ENCODE measurements around the gene ILKAP.

The ILKAP gene

DNA sequence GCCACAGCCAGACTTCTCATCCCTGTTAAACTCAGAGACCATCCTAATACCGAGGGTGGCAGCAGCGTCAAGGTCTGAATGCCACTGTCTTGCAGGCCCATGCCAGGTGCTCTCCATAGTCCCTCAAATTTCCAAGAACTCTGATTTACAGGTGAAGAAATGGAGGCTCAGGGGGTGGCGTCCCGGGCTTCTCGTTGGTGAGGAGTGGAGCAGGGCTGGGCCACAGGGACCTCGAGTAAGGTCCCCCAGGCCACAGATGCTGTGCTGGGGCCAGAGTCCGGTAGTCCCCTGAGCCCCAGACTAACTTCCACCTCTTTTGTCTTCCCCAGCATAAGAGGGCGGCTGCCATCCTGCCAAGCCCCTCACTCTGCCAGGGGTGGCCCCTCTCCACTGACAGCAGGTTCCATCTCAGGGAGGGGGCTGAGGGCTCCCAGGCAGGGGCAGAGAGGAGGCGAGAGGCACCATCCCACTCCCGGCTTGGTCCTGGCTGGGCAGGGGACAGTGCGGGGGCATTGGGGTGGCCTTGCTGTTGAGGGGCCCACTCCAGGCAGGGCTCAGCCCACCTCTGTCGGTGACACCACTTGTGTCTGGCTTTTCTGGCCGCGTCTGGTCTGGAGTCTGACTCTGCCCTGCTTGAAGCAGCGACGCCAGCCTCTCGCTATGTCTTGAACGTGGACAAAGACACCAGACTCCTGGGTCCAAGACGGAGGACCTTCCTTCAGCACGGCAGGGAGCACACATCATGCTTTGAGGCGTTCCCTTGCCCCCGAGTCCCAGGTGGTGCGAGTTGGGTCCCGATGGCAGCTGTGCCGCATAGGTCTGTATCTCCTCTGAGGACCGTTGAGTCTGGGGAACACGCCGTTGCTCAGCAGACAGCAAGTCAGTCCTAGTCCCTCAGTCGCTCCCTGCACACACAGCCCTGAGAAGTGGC is 80.9 kb downstream of the ILKAP start:
- no peak for DNase-seq (ENCODE audit: low spot score)

DNA sequence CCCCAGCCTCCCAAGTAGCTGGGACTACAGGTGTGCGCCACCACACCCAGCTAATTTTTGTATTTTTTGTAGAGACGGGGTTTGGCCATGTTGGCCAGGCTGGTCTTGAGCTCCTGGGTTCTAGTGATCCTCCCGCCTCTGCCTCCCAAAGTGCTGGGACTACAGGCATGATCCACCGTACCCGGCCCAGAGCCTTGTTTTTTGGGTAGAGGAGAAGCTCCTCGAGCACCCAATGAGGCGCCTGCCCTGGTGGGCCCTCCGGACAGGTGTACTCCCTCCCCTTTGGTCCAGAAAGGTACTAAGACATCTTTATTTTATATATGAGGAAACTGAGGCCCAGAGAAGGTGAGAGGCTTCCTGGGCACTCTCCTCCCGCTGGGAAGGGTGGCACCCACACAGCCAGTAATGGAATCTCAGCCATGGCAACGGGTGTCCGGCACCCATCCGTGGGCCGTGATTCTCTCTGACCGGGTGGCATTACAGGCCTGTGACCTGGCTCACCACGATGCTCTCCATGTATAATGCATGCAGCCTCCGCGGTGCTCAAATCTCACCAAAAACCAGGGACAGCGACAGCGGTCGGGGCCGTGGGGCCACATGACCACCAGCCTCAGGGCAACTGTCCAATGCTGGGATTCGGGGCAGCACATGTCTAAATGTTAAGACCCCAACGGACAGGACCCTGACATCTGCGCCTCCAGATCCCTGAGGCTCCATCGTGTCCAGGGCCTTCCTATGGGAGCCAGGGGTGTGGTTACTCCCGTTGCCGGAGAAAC is 81.8 kb downstream of the ILKAP start:
- no peak for DNase-seq (ENCODE audit: low spot score)

DNA sequence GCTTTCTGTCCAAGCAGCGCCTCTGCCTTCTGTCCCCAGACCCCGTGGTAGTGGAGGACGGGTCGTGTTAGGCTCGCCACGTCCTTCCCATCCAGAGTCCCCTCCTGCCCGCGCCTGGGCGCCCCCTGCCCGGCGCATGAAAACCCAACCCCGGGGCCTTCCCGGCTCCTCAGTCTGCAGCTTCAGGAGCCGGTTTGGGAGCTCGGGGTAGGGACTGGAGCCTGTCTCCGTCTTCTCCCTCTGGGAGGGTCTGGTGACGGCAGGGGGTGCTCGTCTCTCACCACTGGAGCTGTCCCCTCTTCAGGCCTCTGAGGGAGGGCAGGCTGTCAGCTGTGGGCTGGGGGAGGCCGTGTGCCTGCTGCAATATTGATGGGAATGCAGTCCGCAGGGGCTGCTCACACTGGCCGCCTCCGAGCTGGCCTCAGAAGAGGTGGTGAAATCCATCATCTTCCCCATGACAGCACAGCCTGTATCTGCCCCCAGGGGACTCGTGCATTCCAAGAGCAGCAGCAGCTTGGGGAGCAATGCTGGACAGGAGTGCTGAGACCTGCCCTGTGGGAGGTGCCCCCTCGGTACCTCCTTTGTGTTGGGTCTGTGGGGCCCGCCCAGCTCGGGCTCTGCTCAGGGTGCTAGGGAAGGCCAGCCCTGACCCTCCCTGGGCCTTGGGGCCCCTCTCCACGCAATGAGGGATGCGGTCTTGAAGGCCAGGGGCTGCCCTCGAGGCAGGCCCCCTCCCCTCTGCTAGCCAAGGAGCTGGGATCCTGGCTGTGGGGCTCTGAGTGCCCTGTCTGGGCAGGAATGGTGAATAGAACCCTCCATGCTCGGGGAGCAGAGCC is 82.8 kb downstream of the ILKAP start:
- no peak for DNase-seq (ENCODE audit: low spot score)
